Mesothelial cell of epicardium (in vitro differentiated cells): ENCODE measurements around the gene PRKCA. TPM values are rescaled to one million over a fixed set of nuclear protein-coding genes. Genes with fewer than 3 reads are reported as not detected.

Experiments used
- DNase-seq, 2 experiments: peaks; one replicate each; pipeline ENCODE4 v3.0.0; 2021; ENCODE audit warnings: low spot score in 2 of 2; ENCODE audit not compliant: unreplicated experiment in 2 of 2
- H3K27ac Mint-ChIP-seq: 2 replicates; pipeline ENCODE4 v1.8.0; 2021; ENCODE audit warnings: mixed read lengths
- H3K27me3 Mint-ChIP-seq: 2 replicates; pipeline ENCODE4 v1.8.0; 2021; ENCODE audit warnings: low read depth, mixed read lengths
- H3K36me3 Mint-ChIP-seq: 2 replicates; pipeline ENCODE4 v1.8.0; 2021; ENCODE audit warnings: mixed read lengths
- H3K4me1 Mint-ChIP-seq: 2 replicates; pipeline ENCODE4 v1.8.0; 2021; ENCODE audit warnings: mixed read lengths
- H3K4me3 Mint-ChIP-seq: 2 replicates; pipeline ENCODE4 v1.8.0; 2021; ENCODE audit warnings: mild to moderate bottlenecking, moderate library complexity, mixed read lengths
- H3K9me3 Mint-ChIP-seq: 2 replicates; pipeline ENCODE4 v1.8.0; 2021; ENCODE audit warnings: mixed read lengths
- total RNA-seq: library from RNA; stranded (reverse); gene quantifications from 3 replicates; pipeline ENCODE4 v1.2.1, GENCODE V29; 2021
- TF ChIP-seq, protein P1 (sequence below): fragments of 200-600 bp; sonication (generic); IDR thresholded peaks from one replicate; pipeline ENCODE4 v1.5.0; 2021; ENCODE audit warnings: antibody characterized with exemption; ENCODE audit not compliant: unreplicated experiment

PRKCA gene
- total RNA-seq, 1 donor from 2014 or later, result 15.2 TPM

GRCh38 chr17:66560691-66561090 is 258.3 kb downstream of the PRKCA start:
- no peak for DNase-seq
- Mint-ChIP-seq H3K4me3 (no peak overlapping the region), H3K9me3 (peaks cover 7% of the 10 kb centered on the region), H3K4me1 (no peaks in the 10 kb centered on the region), H3K27ac (no peak overlapping the region), H3K36me3 (no peaks in the 10 kb centered on the region), H3K27me3 (no peaks in the 10 kb centered on the region)
- TF ChIP-seq, protein P1, sequence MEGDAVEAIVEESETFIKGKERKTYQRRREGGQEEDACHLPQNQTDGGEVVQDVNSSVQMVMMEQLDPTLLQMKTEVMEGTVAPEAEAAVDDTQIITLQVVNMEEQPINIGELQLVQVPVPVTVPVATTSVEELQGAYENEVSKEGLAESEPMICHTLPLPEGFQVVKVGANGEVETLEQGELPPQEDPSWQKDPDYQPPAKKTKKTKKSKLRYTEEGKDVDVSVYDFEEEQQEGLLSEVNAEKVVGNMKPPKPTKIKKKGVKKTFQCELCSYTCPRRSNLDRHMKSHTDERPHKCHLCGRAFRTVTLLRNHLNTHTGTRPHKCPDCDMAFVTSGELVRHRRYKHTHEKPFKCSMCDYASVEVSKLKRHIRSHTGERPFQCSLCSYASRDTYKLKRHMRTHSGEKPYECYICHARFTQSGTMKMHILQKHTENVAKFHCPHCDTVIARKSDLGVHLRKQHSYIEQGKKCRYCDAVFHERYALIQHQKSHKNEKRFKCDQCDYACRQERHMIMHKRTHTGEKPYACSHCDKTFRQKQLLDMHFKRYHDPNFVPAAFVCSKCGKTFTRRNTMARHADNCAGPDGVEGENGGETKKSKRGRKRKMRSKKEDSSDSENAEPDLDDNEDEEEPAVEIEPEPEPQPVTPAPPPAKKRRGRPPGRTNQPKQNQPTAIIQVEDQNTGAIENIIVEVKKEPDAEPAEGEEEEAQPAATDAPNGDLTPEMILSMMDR, result no peak

- no peak for DNase-seq
- no peaks in the 10 kb centered on the region for H3K27me3 Mint-ChIP-seq
- TF ChIP-seq, protein P1, result no peak
- no peak overlapping the region for H3K4me3 Mint-ChIP-seq
- H3K36me3 Mint-ChIP-seq, result no peaks in the 10 kb centered on the region
- peaks cover 7% of the 10 kb centered on the region for H3K9me3 Mint-ChIP-seq
- no peak overlapping the region for H3K27ac Mint-ChIP-seq
- peaks cover 5% of the 10 kb centered on the region for H3K4me1 Mint-ChIP-seq
These were observed 259.7 kb downstream of the PRKCA start for GRCh38 chr17:66562119-66562518.

- TF ChIP-seq, protein P1, result no peak
- H3K27me3 Mint-ChIP-seq, result no peaks in the 10 kb centered on the region
- H3K36me3 Mint-ChIP-seq, result peaks cover 2% of the 10 kb centered on the region
- no peak overlapping the region for H3K27ac Mint-ChIP-seq
- no peak for DNase-seq
- no peak overlapping the region for H3K4me3 Mint-ChIP-seq
- peaks cover 10% of the 10 kb centered on the region for H3K9me3 Mint-ChIP-seq
- peaks cover 13% of the 10 kb centered on the region for H3K4me1 Mint-ChIP-seq
These were observed 262.6 kb downstream of the PRKCA start for GRCh38 chr17:66564992-66565465.

DNA sequence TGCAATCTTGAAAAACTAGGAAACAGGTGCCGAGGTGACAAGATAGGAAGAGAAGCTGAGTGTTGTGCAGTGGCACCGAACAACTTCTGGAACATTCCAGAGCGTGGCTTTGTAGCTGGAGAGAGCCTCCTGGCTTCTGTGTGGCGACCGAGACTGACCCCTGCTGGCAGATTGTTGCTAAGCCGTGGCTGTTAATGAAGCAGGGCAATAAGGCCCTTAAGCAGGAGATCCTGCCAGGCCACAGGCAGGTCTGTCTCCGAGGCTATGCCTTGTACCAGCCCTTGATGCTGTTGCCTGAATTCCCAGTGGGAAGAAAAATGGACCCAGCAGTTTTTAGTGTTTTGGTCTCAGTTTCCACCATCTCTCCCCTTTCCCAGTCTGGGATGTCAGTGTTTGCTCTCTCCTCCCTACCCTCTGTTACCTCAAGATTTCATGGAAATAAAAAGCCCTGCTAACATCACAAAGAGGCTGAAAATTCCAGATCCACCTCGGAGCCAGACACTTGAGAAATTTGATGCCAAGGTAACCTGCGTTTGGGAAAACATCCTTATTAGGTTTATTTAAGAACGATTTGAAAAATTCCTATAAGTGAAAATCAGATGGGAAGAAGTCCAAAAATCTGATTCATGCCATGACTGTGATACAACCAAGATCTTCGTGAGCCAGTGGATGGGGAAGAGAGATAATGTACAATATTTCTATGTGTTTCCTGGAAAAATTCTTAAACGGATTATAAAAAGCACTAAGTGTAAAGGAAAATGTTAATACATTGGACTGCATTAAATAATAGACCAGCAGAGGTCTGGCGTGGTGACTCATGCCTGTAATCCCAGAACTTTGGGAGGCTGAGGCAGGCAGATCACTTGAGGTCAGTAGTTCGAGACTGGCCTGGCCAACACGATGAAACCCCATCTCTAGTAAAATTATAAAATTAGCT is 265.1 kb downstream of the PRKCA start:
- Mint-ChIP-seq H3K9me3 (peaks cover 3% of the 10 kb centered on the region), H3K27ac (peak overlapping the region; percentile 83), H3K4me3 (no peak overlapping the region), H3K27me3 (no peaks in the 10 kb centered on the region), H3K4me1 (peaks cover 19% of the 10 kb centered on the region), H3K36me3 (peaks cover 2% of the 10 kb centered on the region)
- TF ChIP-seq, protein P1, result peak; percentile 74
- DNase-seq, result peak; percentile 38 to 82

- peaks cover 19% of the 10 kb centered on the region for H3K4me1 Mint-ChIP-seq
- no peaks in the 10 kb centered on the region for H3K27me3 Mint-ChIP-seq
- no peak overlapping the region for H3K4me3 Mint-ChIP-seq
These were observed 267.2 kb downstream of the PRKCA start for GRCh38 chr17:66569572-66569971.

More at GRCh38 chr17:66569572-66569971, 267.2 kb downstream of the PRKCA start:
- H3K27ac Mint-ChIP-seq, result no peak overlapping the region
- peaks cover 2% of the 10 kb centered on the region for H3K36me3 Mint-ChIP-seq
- DNase-seq, result no peak
- TF ChIP-seq, protein P1, result no peak
- peaks cover 3% of the 10 kb centered on the region for H3K9me3 Mint-ChIP-seq
